DMS53 treated with DMSO at 0.1 percent for 48 hours (cell line): ENCODE data around the gene KCNQ1OT1.

Source experiments
- DNase-seq: peaks from one replicate; lab custom pipeline; 2025; ENCODE audit not compliant: unreplicated experiment; lab: John Stamatoyannopoulos, UW

The KCNQ1OT1 gene

GRCh38 chr11:2703363-2704141 is 3.8 kb upstream of the KCNQ1OT1 start:
- DNase-seq = no peak

GRCh38 chr11:2702771-2703362 is 3.1 kb upstream of the KCNQ1OT1 start:
- no peak for DNase-seq

GRCh38 chr11:2701898-2702434 is 2.2 kb upstream of the KCNQ1OT1 start:
- no peak for DNase-seq

- no peak for DNase-seq
Measured at GRCh38 chr11:2701230-2701629, 1.4 kb upstream of the KCNQ1OT1 start.

- DNase-seq = peak; percentile 4
Measured at GRCh38 chr11:2700415-2701211, 819 bp upstream of the KCNQ1OT1 start.

- DNase-seq = no peak
Measured at GRCh38 chr11:2699185-2699530, 636 bp downstream of the KCNQ1OT1 start.

GRCh38 chr11:2698386-2699184 is 1.2 kb downstream of the KCNQ1OT1 start:
- DNase-seq = no peak

GRCh38 chr11:2697866-2698265 is 1.9 kb downstream of the KCNQ1OT1 start:
- DNase-seq = no peak

- DNase-seq = no peak
Measured at GRCh38 chr11:2696455-2696854, 3.3 kb downstream of the KCNQ1OT1 start.

GRCh38 chr11:2694995-2695939 is 4.5 kb downstream of the KCNQ1OT1 start:
- DNase-seq = no peak

GRCh38 chr11:2694495-2694894 is 5.3 kb downstream of the KCNQ1OT1 start:
- DNase-seq = no peak

- no peak for DNase-seq
Measured at GRCh38 chr11:2693271-2694261, 6.2 kb downstream of the KCNQ1OT1 start.

- DNase-seq = no peak
Measured at GRCh38 chr11:2691991-2692875, 7.6 kb downstream of the KCNQ1OT1 start.

GRCh38 chr11:2691355-2691761 is 8.4 kb downstream of the KCNQ1OT1 start:
- DNase-seq = no peak

GRCh38 chr11:2690596-2691354 is 9.0 kb downstream of the KCNQ1OT1 start:
- DNase-seq = no peak

GRCh38 chr11:2689651-2690575 is 9.9 kb downstream of the KCNQ1OT1 start:
- DNase-seq = peak; percentile 31
